ENCODE measurements around the gene ZEB1. TPM values are rescaled to one million over a fixed set of nuclear protein-coding genes. Genes with fewer than 3 reads are reported as not detected.

ZEB1 gene
- total and polyA plus RNA-seq, 2 of the 13 experiments (the other 11 are each of a cell fraction or from before 2014, with no cell fraction given): 9.6 to 18.0 TPM

GRCh38 chr10:31372439-31372838 is 53.4 kb downstream of the ZEB1 start:
- 0 out of 2 replicates have a peak, but pooled peaks cover 5% of the 10 kb centered on the region for H3K4me1 ChIP-seq (ENCODE audit: insufficient read depth, low read length)
- FAIRE-seq: no peak
- no peak for DNase-seq (ENCODE audit: low spot score)
- ATAC-seq: no peak
- no peak overlapping the region for H3K9ac ChIP-seq (ENCODE audit: insufficient read depth, low read depth, low read length)
- no peak overlapping the region for H3K4me3 ChIP-seq (replicated peaks in 1 of 3; ENCODE audit: insufficient read depth in 1 of 3, low read depth in 2 of 3, low read length in 3 of 3)
- CTCF ChIA-PET (ENCODE audit: low intra/inter-chr PET ratio, low total read pairs): no interaction called here
- POLR2A ChIA-PET: no interaction called here
- TF ChIP-seq, protein P1, sequence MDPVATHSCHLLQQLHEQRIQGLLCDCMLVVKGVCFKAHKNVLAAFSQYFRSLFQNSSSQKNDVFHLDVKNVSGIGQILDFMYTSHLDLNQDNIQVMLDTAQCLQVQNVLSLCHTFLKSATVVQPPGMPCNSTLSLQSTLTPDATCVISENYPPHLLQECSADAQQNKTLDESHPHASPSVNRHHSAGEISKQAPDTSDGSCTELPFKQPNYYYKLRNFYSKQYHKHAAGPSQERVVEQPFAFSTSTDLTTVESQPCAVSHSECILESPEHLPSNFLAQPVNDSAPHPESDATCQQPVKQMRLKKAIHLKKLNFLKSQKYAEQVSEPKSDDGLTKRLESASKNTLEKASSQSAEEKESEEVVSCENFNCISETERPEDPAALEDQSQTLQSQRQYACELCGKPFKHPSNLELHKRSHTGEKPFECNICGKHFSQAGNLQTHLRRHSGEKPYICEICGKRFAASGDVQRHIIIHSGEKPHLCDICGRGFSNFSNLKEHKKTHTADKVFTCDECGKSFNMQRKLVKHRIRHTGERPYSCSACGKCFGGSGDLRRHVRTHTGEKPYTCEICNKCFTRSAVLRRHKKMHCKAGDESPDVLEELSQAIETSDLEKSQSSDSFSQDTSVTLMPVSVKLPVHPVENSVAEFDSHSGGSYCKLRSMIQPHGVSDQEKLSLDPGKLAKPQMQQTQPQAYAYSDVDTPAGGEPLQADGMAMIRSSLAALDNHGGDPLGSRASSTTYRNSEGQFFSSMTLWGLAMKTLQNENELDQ (CRISPR knock-in tag; IDR thresholded peaks at IDR 0.05; ENCODE audit: borderline replicate concordance): no peak
- TF ChIP-seq NR1H2 (CRISPR knock-in tag; IDR thresholded peaks at IDR 0.05; ENCODE audit: borderline replicate concordance, low read depth) (no peak), IKZF5 (CRISPR knock-in tag; IDR thresholded peaks at IDR 0.05) (no peak), MTA3 (CRISPR knock-in tag; IDR thresholded peaks at IDR 0.05) (no peak), WIZ (CRISPR knock-in tag; IDR thresholded peaks at IDR 0.05) (no peak), SIX4 (CRISPR knock-in tag; IDR thresholded peaks at IDR 0.05) (no peak), MAZ (IDR thresholded peaks at IDR 0.05; ENCODE audit: borderline replicate concordance, low read depth, low read length) (no peak), MAZ (CRISPR knock-in tag; IDR thresholded peaks at IDR 0.05; ENCODE audit: low read depth) (no peak), HDAC1 (CRISPR knock-in tag; IDR thresholded peaks at IDR 0.05) (no peak)
- H4K20me1 ChIP-seq (ENCODE audit: insufficient read depth, low read length): peaks cover 14% of the 10 kb centered on the region; the same call in 1 of the 2 replicates
- H3K36me3 ChIP-seq (replicated peaks in 1 of 2; ENCODE audit: control insufficient read depth in 1 of 2, insufficient read depth in 2 of 2, low read length in 2 of 2): no peaks in the 10 kb centered on the region
- in situ Hi-C loops (cut with HindIII; ENCODE audit: extremely low pct_ligation_motif_present, low pct_unique_long_range_greater_than_20kb): no loop called here
- intact Hi-C loops (cut with micrococcal nuclease; ENCODE audit: unreplicated experiment): no loop called here
- H3K79me2 ChIP-seq (ENCODE audit: insufficient read depth, low read length): peaks cover 23% of the 10 kb centered on the region
- no peak overlapping the region for H3K27ac ChIP-seq (ENCODE audit: extremely low read length, insufficient read depth, low read length)
- H3K4me2 ChIP-seq (ENCODE audit: low read depth, low read length): no peak overlapping the region
- no peak overlapping the region for H2AFZ ChIP-seq (ENCODE audit: low read length)
- H3K9me3 ChIP-seq (ENCODE audit: low read length): no peaks in the 10 kb centered on the region
- no peaks in the 10 kb centered on the region for H3K27me3 ChIP-seq (ENCODE audit: control insufficient read depth in 1 of 2, insufficient read depth in 2 of 2, low read length in 2 of 2)
- no TSS peak for BruUV-seq (replicated peaks)
- WGBS (ENCODE audit: low lambda C conversion rate): 97% methylated on average over 3 of the region's 3 CpGs
